Measurements from ENCODE around the gene PGM3.

DNA sequence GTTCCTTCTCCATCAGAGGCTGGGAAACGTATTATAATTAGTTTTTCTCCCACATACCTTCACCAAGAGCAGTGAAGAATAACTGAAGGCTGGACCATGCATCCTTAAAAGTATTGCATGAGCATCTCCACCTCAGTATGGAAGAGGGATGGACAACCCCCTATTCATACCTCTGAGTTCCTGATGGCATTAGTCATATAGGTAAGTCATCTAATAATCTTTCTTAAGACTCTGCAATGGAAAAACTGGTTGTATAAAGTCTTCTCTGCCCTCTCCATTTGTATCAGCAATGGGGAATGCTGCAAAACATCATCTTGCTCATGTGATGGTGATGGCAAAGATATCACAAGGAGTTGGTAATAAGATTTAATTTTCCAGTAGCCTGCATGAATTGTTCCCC lies 24.5 kb downstream of the PGM3 start:
- TF ChIP-seq CTCF (IDR thresholded peaks at IDR 0.05) (no peak), EZH2 (IDR thresholded peaks at IDR 0.05; ENCODE audit: borderline replicate concordance, insufficient read depth, low read depth, low read length, poor library complexity, severe bottlenecking) (no peak)
